GM19397 (cell line): ENCODE data around the gene ANP32E.
"Not testable (repeated sequence)": the region's sequence is repeated elsewhere in the genome, so short reads cannot be mapped to it uniquely, and the experiment has no call there.

ENCODE experiments used
- ATAC-seq: cut with Tn5 transposase; IDR thresholded peaks from one replicate; pipeline ENCODE4 v1.9.1; 2021; ENCODE audit warnings: mild to moderate bottlenecking, moderate library complexity; ENCODE audit not compliant: unreplicated experiment

ANP32E gene

GRCh38 chr1:150214099-150214756, 21.7 kb downstream of the ANP32E start:
- not testable (repeated sequence) for ATAC-seq

- ATAC-seq: peak; percentile 97
These were observed 22.5 kb downstream of the ANP32E start for GRCh38 chr1:150213170-150214098.

GRCh38 chr1:150212070-150212469, 23.8 kb downstream of the ANP32E start:
- no peak for ATAC-seq

DNA sequence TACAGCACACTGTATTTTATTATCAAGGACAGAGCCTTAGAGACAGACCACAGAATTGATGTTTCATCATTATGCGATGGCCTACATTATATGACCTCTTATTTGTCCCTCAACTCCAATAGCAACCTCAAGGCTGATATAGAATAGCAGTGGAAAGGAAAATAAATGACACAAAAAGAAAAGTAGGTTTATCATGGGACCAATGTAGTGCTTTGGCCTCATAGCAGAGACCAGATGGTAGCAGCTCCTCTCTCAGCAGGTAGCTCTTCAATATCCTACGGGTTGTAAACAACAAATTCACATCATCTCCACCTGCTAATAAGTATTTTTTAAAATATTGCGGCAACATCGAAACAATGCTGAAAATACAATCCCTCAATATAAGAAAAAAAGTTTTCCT, 25.2 kb downstream of the ANP32E start:
- no peak for ATAC-seq

- no peak for ATAC-seq
These were observed 25.8 kb downstream of the ANP32E start for GRCh38 chr1:150210091-150210490.

DNA sequence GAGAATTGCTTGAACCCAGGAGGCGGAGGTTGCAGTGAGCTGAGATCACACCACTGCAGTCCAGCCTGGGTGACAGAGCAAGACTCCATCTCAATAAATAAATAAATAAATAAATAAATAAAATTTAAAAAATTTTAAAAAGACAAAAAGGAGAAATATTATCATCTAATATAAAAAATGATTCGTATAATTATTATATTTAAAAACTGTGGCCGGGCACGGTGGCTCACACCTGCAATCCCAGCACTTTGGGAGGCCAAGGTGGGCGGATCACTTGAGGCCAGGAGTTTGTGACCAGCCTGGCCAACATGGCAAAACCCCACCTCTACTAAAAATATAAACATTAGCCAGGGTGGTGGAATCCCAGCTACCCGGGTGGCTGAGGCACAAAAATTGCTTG, 27.5 kb downstream of the ANP32E start:
- not testable (repeated sequence) for ATAC-seq

DNA sequence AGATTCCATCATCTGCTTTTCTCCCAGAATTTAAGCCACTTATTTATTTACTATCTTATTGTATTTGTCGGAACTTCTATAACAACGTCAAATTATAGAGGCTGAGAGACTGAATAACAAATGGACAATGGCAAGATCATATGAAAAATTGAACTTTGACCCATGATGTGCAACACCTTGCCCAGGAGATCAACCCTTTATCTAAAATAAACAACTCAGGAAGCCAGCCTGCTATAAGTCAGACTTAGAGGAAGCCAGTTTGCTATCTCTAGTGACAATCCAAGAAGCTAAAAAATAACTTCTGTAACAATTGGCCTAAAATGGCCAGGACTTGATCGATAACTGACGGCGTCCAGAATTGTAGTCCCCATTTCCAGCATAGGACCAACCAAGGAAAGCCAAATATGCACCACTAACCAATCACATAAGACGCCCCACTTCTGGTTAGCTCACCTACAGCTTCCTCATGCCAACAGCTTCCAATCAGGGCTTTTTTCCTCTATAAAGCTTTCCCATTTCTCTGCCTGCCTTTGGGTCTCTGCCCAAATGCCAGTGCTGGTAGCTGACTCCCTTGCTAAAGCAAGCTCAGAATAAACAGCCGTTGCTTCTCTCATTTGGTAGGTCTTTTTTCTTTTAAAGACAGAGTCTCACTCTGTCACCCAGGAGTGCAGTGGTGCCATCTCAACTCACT, 28.5 kb downstream of the ANP32E start:
- no peak for ATAC-seq

DNA sequence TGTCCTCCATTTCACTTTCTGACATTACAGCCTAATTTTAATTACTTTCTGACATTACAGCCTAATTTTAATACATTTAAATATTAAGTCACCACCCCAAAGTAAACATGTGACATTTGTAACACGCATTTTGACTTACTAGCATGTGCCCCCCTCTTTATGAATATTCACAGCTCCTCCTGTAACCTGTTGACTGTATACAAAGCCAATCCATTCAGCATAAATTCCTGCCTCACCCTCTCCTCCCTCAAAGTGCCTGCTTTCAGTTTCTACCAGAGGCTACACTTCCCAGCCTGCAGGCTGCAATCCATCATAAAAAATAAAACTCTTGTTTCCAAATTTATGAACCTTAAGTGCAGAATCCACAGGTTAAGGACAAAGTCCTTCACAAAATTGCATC, 39.5 kb downstream of the ANP32E start:
- no peak for ATAC-seq

- no peak for ATAC-seq
These were observed 41.4 kb downstream of the ANP32E start for GRCh38 chr1:150194381-150195031.

- ATAC-seq: no peak
These were observed 43.9 kb downstream of the ANP32E start for GRCh38 chr1:150192012-150192411.

- no peak for ATAC-seq
These were observed 48.4 kb downstream of the ANP32E start for GRCh38 chr1:150187560-150187931.

- ATAC-seq: no peak
These were observed 48.9 kb downstream of the ANP32E start for GRCh38 chr1:150186789-150187559.

GRCh38 chr1:150186438-150186788, 49.5 kb downstream of the ANP32E start:
- ATAC-seq: not testable (repeated sequence)

- ATAC-seq: no peak
These were observed 50.4 kb downstream of the ANP32E start for GRCh38 chr1:150185481-150185880.

GRCh38 chr1:150183061-150183460, 52.9 kb downstream of the ANP32E start:
- no peak for ATAC-seq

DNA sequence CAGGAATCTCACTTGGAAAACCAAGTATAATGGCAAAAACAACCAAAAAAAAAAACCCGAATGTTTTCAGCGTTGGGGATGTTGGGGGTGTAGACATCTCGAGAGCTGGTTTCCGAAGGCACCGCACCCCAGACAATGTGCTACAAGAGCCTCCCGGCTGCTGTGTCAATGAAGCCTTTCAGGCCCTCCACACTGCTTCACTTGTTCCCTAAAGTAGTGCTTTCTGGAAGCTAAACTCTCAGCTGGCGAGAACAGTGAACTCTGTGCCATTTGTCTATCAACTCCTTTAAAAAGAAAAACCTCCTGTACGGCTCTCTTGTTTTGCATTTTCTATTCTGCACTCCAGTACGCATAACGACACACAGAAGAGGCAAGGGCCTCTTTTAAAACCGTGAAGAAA, 53.7 kb downstream of the ANP32E start:
- ATAC-seq: no peak

DNA sequence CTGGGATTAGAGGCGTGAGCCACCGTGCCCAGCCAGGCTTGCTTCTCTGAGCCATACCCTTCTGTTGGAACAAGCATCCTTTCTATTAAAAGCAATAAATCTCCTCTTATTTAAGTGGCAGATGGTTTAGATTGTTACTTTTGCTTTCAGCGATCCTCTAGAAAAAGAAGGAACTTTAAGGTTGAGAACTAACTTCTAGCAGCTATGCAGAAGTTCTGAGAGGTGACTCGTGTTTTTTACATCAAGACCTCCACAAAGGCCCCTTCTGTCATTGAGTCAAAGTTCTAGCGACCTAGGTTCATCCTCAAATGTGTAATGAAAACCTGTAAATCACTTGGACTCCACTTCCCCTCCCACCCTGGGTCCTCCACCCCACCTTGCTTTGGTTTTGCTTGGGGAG, 55.4 kb downstream of the ANP32E start:
- no peak for ATAC-seq

DNA sequence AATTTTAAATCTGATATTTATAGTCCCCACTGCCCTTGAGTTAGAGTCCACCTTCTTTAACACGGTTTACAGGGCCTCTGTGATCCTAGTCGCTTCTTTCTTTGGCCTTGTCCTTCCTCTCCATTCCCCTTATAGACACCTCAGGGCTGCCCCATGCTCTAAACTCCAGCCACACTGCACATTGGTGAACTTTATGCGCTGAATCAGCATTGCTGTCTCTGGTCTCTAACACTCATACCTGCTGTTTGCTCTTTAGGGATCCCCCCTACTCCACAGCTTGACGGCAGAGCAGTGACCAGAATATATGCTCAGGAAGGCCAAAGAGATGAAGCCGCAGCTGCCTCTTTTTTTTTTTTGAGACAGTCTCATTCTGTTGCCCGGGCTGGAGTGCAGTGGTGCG, 56.0 kb downstream of the ANP32E start:
- no peak for ATAC-seq

DNA sequence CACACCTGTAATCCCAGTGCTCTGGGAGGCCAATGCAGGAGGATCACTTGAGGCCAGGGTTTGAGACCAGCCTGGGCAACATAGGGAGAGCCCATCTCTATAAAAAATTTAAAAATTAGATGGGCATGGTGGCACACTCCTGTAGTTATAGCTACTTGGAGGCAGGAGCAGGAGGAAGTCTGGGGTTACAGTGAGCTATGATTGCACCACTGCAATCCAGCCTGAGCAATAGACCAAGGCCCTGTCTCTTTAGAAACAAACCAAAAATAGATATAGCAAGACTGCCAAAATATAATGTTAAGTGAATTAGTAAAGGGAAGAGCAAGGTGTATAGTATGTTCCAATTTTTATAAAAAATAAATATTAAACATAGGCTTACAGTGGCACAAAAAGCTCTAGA, 57.4 kb downstream of the ANP32E start:
- ATAC-seq: no peak

DNA sequence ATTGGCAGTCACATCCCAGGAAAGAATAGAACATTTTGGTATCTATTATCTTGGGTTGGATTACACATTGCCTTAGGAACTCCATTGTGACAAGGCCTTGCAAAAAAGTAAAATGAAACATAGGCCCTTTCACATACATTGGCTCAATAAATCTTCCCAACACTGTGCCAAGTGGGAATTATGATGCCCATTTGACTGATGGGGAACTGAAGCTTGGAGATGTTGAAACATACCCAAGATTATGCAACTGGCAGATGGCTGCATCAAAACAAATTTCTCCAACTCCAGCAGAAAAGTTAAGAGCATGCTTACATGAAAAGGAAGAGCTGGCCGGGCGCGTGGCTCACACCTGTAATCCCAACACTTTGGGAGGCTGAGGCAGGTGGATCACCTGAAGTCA, 59.3 kb downstream of the ANP32E start:
- ATAC-seq: no peak
